ENCODE results near the gene RETREG2.

RETREG2 gene

GRCh38 chr2:219219784-219220532 lies 41.9 kb downstream of the RETREG2 start:
- Histone ChIP-seq H4K20me1 (ENCODE audit: insufficient read depth) (no peaks in the 10 kb centered on the region), H2AFZ (ENCODE audit: low read depth) (no peak overlapping the region), H3K36me3 (ENCODE audit: insufficient read depth) (no peaks in the 10 kb centered on the region; the same call in 1 of the 2 replicates), H3K4me2 (no peak overlapping the region), H3K27ac (no peak overlapping the region), H3K4me1 (ENCODE audit: low read depth, poor library complexity, severe bottlenecking) (peaks cover 14% of the 10 kb centered on the region), H3K4me3 (IDR thresholded peaks at IDR 0.05; ENCODE audit: insufficient read depth, low read depth, low read length) (no peak overlapping the region), H3K27me3 (ENCODE audit: insufficient read depth, low read depth) (no peaks in the 10 kb centered on the region), H3K9ac (no peak overlapping the region), H3K79me2 (ENCODE audit: insufficient read depth, low read depth) (no peaks in the 10 kb centered on the region)
- no peak for TF ChIP-seq CTCF (conservative IDR thresholded peaks at IDR 0.05; ENCODE audit: low read depth, low read length)

GRCh38 chr2:219220652-219221402 lies 42.8 kb downstream of the RETREG2 start:
- Histone ChIP-seq H3K79me2 (ENCODE audit: insufficient read depth, low read depth) (no peaks in the 10 kb centered on the region), H3K4me1 (ENCODE audit: low read depth, poor library complexity, severe bottlenecking) (peaks cover 14% of the 10 kb centered on the region), H3K27ac (no peak overlapping the region), H4K20me1 (ENCODE audit: insufficient read depth) (no peaks in the 10 kb centered on the region), H3K27me3 (ENCODE audit: insufficient read depth, low read depth) (no peaks in the 10 kb centered on the region), H3K36me3 (ENCODE audit: insufficient read depth) (no peaks in the 10 kb centered on the region; the same call in 1 of the 2 replicates), H3K4me3 (IDR thresholded peaks at IDR 0.05; ENCODE audit: insufficient read depth, low read depth, low read length) (no peak overlapping the region), H3K4me2 (no peak overlapping the region), H3K9ac (no peak overlapping the region), H2AFZ (ENCODE audit: low read depth) (no peak overlapping the region)
- no peak for TF ChIP-seq CTCF (conservative IDR thresholded peaks at IDR 0.05; ENCODE audit: low read depth, low read length)

GRCh38 chr2:219221957-219222518 lies 44.0 kb downstream of the RETREG2 start:
- no peak overlapping the region for H3K4me3 ChIP-seq (IDR thresholded peaks at IDR 0.05; ENCODE audit: insufficient read depth, low read depth, low read length)
- no peaks in the 10 kb centered on the region for H4K20me1 ChIP-seq (ENCODE audit: insufficient read depth)
- H3K9ac ChIP-seq, result no peak overlapping the region
- no peak overlapping the region for H2AFZ ChIP-seq (ENCODE audit: low read depth)
- no peak overlapping the region for H3K4me2 ChIP-seq
- TF ChIP-seq CTCF (conservative IDR thresholded peaks at IDR 0.05; ENCODE audit: low read depth, low read length), result no peak
- H3K27ac ChIP-seq, result no peak overlapping the region; the same call in 1 of the 2 replicates
- no peaks in the 10 kb centered on the region for H3K79me2 ChIP-seq (ENCODE audit: insufficient read depth, low read depth)
- H3K4me1 ChIP-seq (ENCODE audit: low read depth, poor library complexity, severe bottlenecking), result peaks cover 7% of the 10 kb centered on the region
- no peaks in the 10 kb centered on the region; the same call in 1 of the 2 replicates for H3K36me3 ChIP-seq (ENCODE audit: insufficient read depth)
- no peaks in the 10 kb centered on the region for H3K27me3 ChIP-seq (ENCODE audit: insufficient read depth, low read depth)

GRCh38 chr2:219223831-219224610 lies 45.9 kb downstream of the RETREG2 start:
- Histone ChIP-seq H3K27me3 (ENCODE audit: insufficient read depth, low read depth) (no peaks in the 10 kb centered on the region), H2AFZ (ENCODE audit: low read depth) (no peak overlapping the region), H3K4me3 (IDR thresholded peaks at IDR 0.05; ENCODE audit: insufficient read depth, low read depth, low read length) (no peak overlapping the region), H3K79me2 (ENCODE audit: insufficient read depth, low read depth) (peaks cover 16% of the 10 kb centered on the region; the same call in 1 of the 2 replicates), H4K20me1 (ENCODE audit: insufficient read depth) (no peaks in the 10 kb centered on the region), H3K27ac (no peak overlapping the region), H3K36me3 (ENCODE audit: insufficient read depth) (no peaks in the 10 kb centered on the region; the same call in 1 of the 2 replicates), H3K4me2 (no peak overlapping the region), H3K9ac (no peak overlapping the region), H3K4me1 (ENCODE audit: low read depth, poor library complexity, severe bottlenecking) (peaks cover 8% of the 10 kb centered on the region)
- no peak for TF ChIP-seq CTCF (conservative IDR thresholded peaks at IDR 0.05; ENCODE audit: low read depth, low read length)
